ENCODE measurements around the gene PPIP5K2. TPM values are rescaled to one million over a fixed set of nuclear protein-coding genes. Genes with fewer than 3 reads are reported as not detected.

Gene PPIP5K2
- total RNA-seq, 1 experiment from 2014 or later: 67.2 TPM

DNA sequence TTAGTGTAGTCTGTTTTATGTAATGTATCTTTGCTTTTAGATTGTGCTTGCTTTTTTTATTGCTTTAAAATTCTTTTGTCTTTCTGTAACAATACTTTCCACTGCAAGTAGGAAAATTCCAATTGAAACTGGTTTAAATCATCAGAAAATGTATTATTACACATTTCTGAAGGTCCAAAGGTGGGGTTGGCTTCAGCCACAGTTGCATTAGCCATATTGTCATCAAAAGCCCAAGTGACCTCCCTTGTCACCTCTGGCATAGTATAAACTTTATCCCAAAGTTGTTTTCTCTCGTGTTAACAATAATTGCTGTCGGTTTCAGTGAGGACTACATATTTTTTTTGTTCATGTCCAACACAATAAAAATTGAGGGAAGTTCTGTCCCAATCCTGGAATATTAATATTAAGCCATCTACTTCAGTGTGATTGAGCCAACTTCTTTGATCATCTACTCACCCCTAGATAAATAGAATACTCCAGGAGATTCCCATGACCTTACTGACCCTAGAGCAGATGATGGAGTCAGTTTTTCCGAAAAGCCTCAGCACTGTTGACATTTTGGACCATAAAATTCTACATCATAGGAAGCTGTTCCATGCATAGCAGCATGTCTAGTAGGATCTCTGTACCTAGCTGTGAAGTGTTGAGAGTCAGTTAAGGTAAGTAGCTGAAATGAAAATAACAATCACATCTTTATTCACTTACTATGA lies 86.0 kb downstream of the PPIP5K2 start:
- CTCF ChIA-PET: no interaction called here

DNA sequence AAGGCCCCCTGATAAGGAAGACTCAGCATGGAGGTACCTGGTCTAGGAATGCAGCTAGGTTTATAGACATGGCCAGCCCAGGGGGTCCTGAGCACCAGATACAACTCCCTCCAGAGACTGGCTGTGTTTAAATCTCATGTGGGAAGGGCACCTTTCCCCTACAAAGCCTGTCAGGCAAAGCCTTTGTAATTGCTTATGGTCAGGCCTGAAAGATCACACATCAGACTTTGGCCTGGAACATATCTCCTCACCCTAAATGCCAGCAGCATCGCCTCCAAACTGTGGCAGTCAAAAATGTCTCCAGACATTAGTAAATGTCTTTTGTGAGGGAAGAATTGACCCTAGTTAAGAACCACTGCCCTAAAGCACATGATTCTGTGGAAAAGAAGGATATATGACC lies 86.9 kb downstream of the PPIP5K2 start:
- H3K27ac Mint-ChIP-seq (ENCODE audit: unreplicated experiment): no peak overlapping the region
- BruUV-seq (replicated peaks): no TSS peak
- H3K36me3 Mint-ChIP-seq (ENCODE audit: insufficient read depth, unreplicated experiment): no peaks in the 10 kb centered on the region
- TF ChIP-seq, protein P1, sequence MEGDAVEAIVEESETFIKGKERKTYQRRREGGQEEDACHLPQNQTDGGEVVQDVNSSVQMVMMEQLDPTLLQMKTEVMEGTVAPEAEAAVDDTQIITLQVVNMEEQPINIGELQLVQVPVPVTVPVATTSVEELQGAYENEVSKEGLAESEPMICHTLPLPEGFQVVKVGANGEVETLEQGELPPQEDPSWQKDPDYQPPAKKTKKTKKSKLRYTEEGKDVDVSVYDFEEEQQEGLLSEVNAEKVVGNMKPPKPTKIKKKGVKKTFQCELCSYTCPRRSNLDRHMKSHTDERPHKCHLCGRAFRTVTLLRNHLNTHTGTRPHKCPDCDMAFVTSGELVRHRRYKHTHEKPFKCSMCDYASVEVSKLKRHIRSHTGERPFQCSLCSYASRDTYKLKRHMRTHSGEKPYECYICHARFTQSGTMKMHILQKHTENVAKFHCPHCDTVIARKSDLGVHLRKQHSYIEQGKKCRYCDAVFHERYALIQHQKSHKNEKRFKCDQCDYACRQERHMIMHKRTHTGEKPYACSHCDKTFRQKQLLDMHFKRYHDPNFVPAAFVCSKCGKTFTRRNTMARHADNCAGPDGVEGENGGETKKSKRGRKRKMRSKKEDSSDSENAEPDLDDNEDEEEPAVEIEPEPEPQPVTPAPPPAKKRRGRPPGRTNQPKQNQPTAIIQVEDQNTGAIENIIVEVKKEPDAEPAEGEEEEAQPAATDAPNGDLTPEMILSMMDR (IDR thresholded peaks at IDR 0.05; ENCODE audit: unreplicated experiment): no peak
- no peaks in the 10 kb centered on the region for H3K27me3 Mint-ChIP-seq (ENCODE audit: unreplicated experiment)
- H3K4me1 Mint-ChIP-seq (ENCODE audit: low read depth, unreplicated experiment): no peaks in the 10 kb centered on the region
- CTCF ChIA-PET: no interaction called here
- DNase-seq: no peak
- H3K4me3 Mint-ChIP-seq (ENCODE audit: low read depth, unreplicated experiment): no peak overlapping the region
- no peaks in the 10 kb centered on the region for H3K9me3 Mint-ChIP-seq (ENCODE audit: low read depth, unreplicated experiment)
- intact Hi-C loops (cut with micrococcal nuclease; ENCODE audit: unreplicated experiment): no loop called here

More for the DNA sequence above, 86.0 kb downstream of the PPIP5K2 start:
- Mint-ChIP-seq H3K9me3 (ENCODE audit: low read depth, unreplicated experiment) (no peaks in the 10 kb centered on the region), H3K36me3 (ENCODE audit: insufficient read depth, unreplicated experiment) (no peaks in the 10 kb centered on the region), H3K27me3 (ENCODE audit: unreplicated experiment) (no peaks in the 10 kb centered on the region), H3K27ac (ENCODE audit: unreplicated experiment) (no peak overlapping the region), H3K4me3 (ENCODE audit: low read depth, unreplicated experiment) (no peak overlapping the region), H3K4me1 (ENCODE audit: low read depth, unreplicated experiment) (no peaks in the 10 kb centered on the region)
- no TSS peak for BruUV-seq (replicated peaks)
- DNase-seq: no peak
- intact Hi-C loops (cut with micrococcal nuclease; ENCODE audit: unreplicated experiment): no loop called here
- TF ChIP-seq, protein P1 (IDR thresholded peaks at IDR 0.05; ENCODE audit: unreplicated experiment): no peak

DNA sequence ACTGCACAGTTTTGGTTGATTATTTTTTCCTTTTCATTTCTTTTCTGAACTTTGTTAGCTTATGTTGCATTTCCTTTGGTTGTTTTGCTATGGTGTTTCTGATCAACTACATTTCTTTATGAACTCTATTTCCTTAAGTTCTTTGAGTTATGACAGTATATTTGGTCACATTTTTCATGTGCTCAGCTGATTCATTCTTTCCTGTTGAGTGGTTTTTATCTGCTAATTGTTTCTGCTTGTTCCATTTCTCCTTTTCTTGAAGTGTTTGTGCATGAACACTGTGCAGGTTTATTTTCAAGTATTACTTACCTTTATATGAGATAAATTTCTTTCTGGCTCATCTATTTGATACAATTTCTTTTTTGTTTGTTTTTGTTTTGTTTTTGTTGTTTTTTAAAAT lies 87.6 kb downstream of the PPIP5K2 start:
- Mint-ChIP-seq H3K27ac (ENCODE audit: unreplicated experiment) (peak overlapping the region; percentile 15), H3K4me1 (ENCODE audit: low read depth, unreplicated experiment) (no peaks in the 10 kb centered on the region), H3K4me3 (ENCODE audit: low read depth, unreplicated experiment) (no peak overlapping the region), H3K27me3 (ENCODE audit: unreplicated experiment) (no peaks in the 10 kb centered on the region), H3K9me3 (ENCODE audit: low read depth, unreplicated experiment) (no peaks in the 10 kb centered on the region), H3K36me3 (ENCODE audit: insufficient read depth, unreplicated experiment) (no peaks in the 10 kb centered on the region)
- intact Hi-C loops (cut with micrococcal nuclease; ENCODE audit: unreplicated experiment): no loop called here
- CTCF ChIA-PET: interaction anchor here (0.7 kb wide), 1 partner anchor 43 kb away, joined by 3 read pairs; no protein-coding TSS in a partner anchor
- no TSS peak for BruUV-seq (replicated peaks)
- DNase-seq: no peak
- TF ChIP-seq, protein P1 (IDR thresholded peaks at IDR 0.05; ENCODE audit: unreplicated experiment): no peak

DNA sequence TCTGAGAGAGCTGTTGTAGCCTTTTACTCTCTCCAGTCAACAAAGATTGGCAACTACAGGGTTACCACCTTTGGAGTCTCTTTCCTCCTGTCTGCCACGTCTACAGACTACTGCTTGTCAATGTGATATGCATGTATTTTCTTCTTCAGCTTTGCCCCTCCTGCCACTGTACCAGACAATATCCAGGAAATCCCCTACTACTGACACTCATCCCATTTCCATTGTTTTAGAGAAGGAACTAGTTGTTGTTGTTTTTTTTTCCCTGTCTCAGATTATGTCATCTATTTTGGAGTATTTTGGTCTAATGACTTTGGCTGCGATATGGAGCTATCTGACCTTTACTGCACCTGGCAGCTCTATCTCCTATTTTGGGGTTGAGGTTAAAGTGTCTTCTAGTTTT lies 88.4 kb downstream of the PPIP5K2 start:
- TF ChIP-seq, protein P1 (IDR thresholded peaks at IDR 0.05; ENCODE audit: unreplicated experiment): no peak
- Mint-ChIP-seq H3K4me3 (ENCODE audit: low read depth, unreplicated experiment) (no peak overlapping the region), H3K36me3 (ENCODE audit: insufficient read depth, unreplicated experiment) (no peaks in the 10 kb centered on the region), H3K9me3 (ENCODE audit: low read depth, unreplicated experiment) (no peaks in the 10 kb centered on the region), H3K27ac (ENCODE audit: unreplicated experiment) (no peak overlapping the region), H3K27me3 (ENCODE audit: unreplicated experiment) (no peaks in the 10 kb centered on the region), H3K4me1 (ENCODE audit: low read depth, unreplicated experiment) (no peaks in the 10 kb centered on the region)
- no peak for DNase-seq
- intact Hi-C loops (cut with micrococcal nuclease; ENCODE audit: unreplicated experiment): no loop called here
- BruUV-seq (replicated peaks): no TSS peak
- CTCF ChIA-PET: interaction anchor here (0.7 kb wide), 1 partner anchor 43 kb away, joined by 3 read pairs; no protein-coding TSS in a partner anchor
